ENCODE measurements around the gene LANCL3.
"Not testable (repeated sequence)": the region's sequence is repeated elsewhere in the genome, so short reads cannot be mapped to it uniquely, and the experiment has no call there.

The LANCL3 gene
- 0.13 to 2.8 (median 1.4) reads per million in 17 experiments for total RNA-seq

- peak in 1 of 4 experiments; percentile 4 for DNase-seq
Measured at GRCh38 chrX:37571426-37572107, at the start of gene LANCL3. Gene LANCL3 (plus strand): TSS chrX:37571661. CDS start chrX:37571871, 210 bp downstream.

- not testable (repeated sequence) for DNase-seq
Measured at GRCh38 chrX:37523673-37524072, 47.8 kb upstream of the LANCL3 start.

GRCh38 chrX:37541991-37542390 is 29.5 kb upstream of the LANCL3 start:
- no peak for DNase-seq

- no peak for DNase-seq
Measured at GRCh38 chrX:37542791-37543190, 28.7 kb upstream of the LANCL3 start.

- DNase-seq, result no peak
Measured at GRCh38 chrX:37543324-37543723, 28.1 kb upstream of the LANCL3 start.

- DNase-seq, result not testable (repeated sequence)
Measured at GRCh38 chrX:37544531-37544930, 26.9 kb upstream of the LANCL3 start.

GRCh38 chrX:37545066-37545465 is 26.4 kb upstream of the LANCL3 start:
- no peak for DNase-seq

GRCh38 chrX:37549619-37550018 is 21.8 kb upstream of the LANCL3 start:
- not testable (repeated sequence) for DNase-seq

- no peak for DNase-seq
Measured at GRCh38 chrX:37553476-37553875, 18.0 kb upstream of the LANCL3 start.

GRCh38 chrX:37565254-37565653 is 6.2 kb upstream of the LANCL3 start:
- DNase-seq, result not testable (repeated sequence)

GRCh38 chrX:37570349-37570748 is 1.1 kb upstream of the LANCL3 start:
- not testable (repeated sequence) for DNase-seq

- peak in 3 of 4 experiments; percentile 2 to 39 (median 19) for DNase-seq
Measured at GRCh38 chrX:37572108-37572587, 687 bp downstream of the LANCL3 start.

GRCh38 chrX:37573121-37573520 is 1.7 kb downstream of the LANCL3 start:
- not testable (repeated sequence) for DNase-seq

GRCh38 chrX:37578045-37578444 is 6.6 kb downstream of the LANCL3 start:
- no peak for DNase-seq

- DNase-seq, result no peak
Measured at GRCh38 chrX:37580080-37580479, 8.6 kb downstream of the LANCL3 start.

GRCh38 chrX:37587337-37587736 is 15.9 kb downstream of the LANCL3 start:
- not testable (repeated sequence) for DNase-seq

- DNase-seq, result no peak
Measured at GRCh38 chrX:37590047-37590446, 18.6 kb downstream of the LANCL3 start.

- DNase-seq, result no peak
Measured at GRCh38 chrX:37594755-37595382, 23.4 kb downstream of the LANCL3 start.

GRCh38 chrX:37599729-37600128 is 28.3 kb downstream of the LANCL3 start:
- DNase-seq, result no peak

GRCh38 chrX:37603938-37604409 is 32.5 kb downstream of the LANCL3 start:
- no peak for DNase-seq

- no peak for DNase-seq
Measured at GRCh38 chrX:37607243-37607642, 35.8 kb downstream of the LANCL3 start.

- no peak for DNase-seq
Measured at GRCh38 chrX:37608156-37608555, 36.7 kb downstream of the LANCL3 start.

- no peak for DNase-seq
Measured at GRCh38 chrX:37609727-37610126, 38.3 kb downstream of the LANCL3 start.

GRCh38 chrX:37613933-37614332 is 42.5 kb downstream of the LANCL3 start:
- peak in 1 of 4 experiments; percentile 5 for DNase-seq

Data from suppressor macrophage (primary cell).